ENCODE measurements around the gene TMEM61. TPM values are rescaled to one million over a fixed set of nuclear protein-coding genes. Genes with fewer than 3 reads are reported as not detected.

The TMEM61 gene
- total and polyA plus RNA-seq, 2 experiments from 2014 or later = not detected

- no peaks in the 10 kb centered on the region for H3K4me1 ChIP-seq (ENCODE audit: low read depth)
- no peaks in the 10 kb centered on the region for H3K9me3 ChIP-seq (ENCODE audit: low read depth)
- no peak overlapping the region for H3K27ac ChIP-seq
- DNase-seq (ENCODE audit: low read depth in 1 of 2, low spot score in 1 of 2) = no peak
- peaks cover 49% of the 10 kb centered on the region for H3K27me3 ChIP-seq
- TF ChIP-seq CTCF (IDR thresholded peaks at IDR 0.05; ENCODE audit: low read depth, low read length) = no peak
- H3K36me3 ChIP-seq = no peaks in the 10 kb centered on the region
- no peak overlapping the region for H3K4me3 ChIP-seq
Observed at GRCh38 chr1:54977533-54978297, 2.7 kb upstream of the TMEM61 start.

- Histone ChIP-seq H3K4me1 (ENCODE audit: low read depth) (no peaks in the 10 kb centered on the region), H3K36me3 (no peaks in the 10 kb centered on the region), H3K4me3 (no peak overlapping the region), H3K27me3 (peaks cover 57% of the 10 kb centered on the region), H3K9me3 (ENCODE audit: low read depth) (no peaks in the 10 kb centered on the region), H3K27ac (no peak overlapping the region)
- DNase-seq (ENCODE audit: low read depth in 1 of 2, low spot score in 1 of 2) = no peak
- no peak for TF ChIP-seq CTCF (IDR thresholded peaks at IDR 0.05; ENCODE audit: low read depth, low read length)
Observed at GRCh38 chr1:54978528-54979326, 1.7 kb upstream of the TMEM61 start.

- Histone ChIP-seq H3K9me3 (ENCODE audit: low read depth) (no peaks in the 10 kb centered on the region), H3K4me3 (no peak overlapping the region), H3K4me1 (ENCODE audit: low read depth) (no peaks in the 10 kb centered on the region), H3K36me3 (no peaks in the 10 kb centered on the region), H3K27me3 (peaks cover 63% of the 10 kb centered on the region), H3K27ac (no peak overlapping the region)
- TF ChIP-seq CTCF (IDR thresholded peaks at IDR 0.05; ENCODE audit: low read depth, low read length) = no peak
- no peak for DNase-seq (ENCODE audit: low read depth in 1 of 2, low spot score in 1 of 2)
Observed at GRCh38 chr1:54979327-54979891, 1.0 kb upstream of the TMEM61 start.

GRCh38 chr1:54980046-54980527 lies 341 bp upstream of the TMEM61 start:
- peaks cover 66% of the 10 kb centered on the region for H3K27me3 ChIP-seq
- no peaks in the 10 kb centered on the region for H3K4me1 ChIP-seq (ENCODE audit: low read depth)
- no peaks in the 10 kb centered on the region for H3K9me3 ChIP-seq (ENCODE audit: low read depth)
- peak overlapping the region; percentile 26 for H3K4me3 ChIP-seq
- H3K27ac ChIP-seq = no peak overlapping the region
- no peaks in the 10 kb centered on the region for H3K36me3 ChIP-seq
- no peak for DNase-seq (ENCODE audit: low read depth in 1 of 2, low spot score in 1 of 2)
- no peak for TF ChIP-seq CTCF (IDR thresholded peaks at IDR 0.05; ENCODE audit: low read depth, low read length)

- DNase-seq (ENCODE audit: low read depth in 1 of 2, low spot score in 1 of 2) = no peak
- H3K4me1 ChIP-seq (ENCODE audit: low read depth) = no peaks in the 10 kb centered on the region
- peaks cover 66% of the 10 kb centered on the region for H3K27me3 ChIP-seq
- no peak for TF ChIP-seq CTCF (IDR thresholded peaks at IDR 0.05; ENCODE audit: low read depth, low read length)
- H3K4me3 ChIP-seq = no peak overlapping the region
- H3K27ac ChIP-seq = no peak overlapping the region
- no peaks in the 10 kb centered on the region for H3K36me3 ChIP-seq
- H3K9me3 ChIP-seq (ENCODE audit: low read depth) = no peaks in the 10 kb centered on the region
Observed at GRCh38 chr1:54981466-54981865, 1.0 kb downstream of the TMEM61 start.

All from cardiac muscle cell (in vitro differentiated cells and primary cell).